H1 (cell line): ENCODE measurements around the gene ITPKB. TPM values are rescaled to one million over a fixed set of nuclear protein-coding genes. Genes with fewer than 3 reads are reported as not detected.

ENCODE experiments used
- BRCA1 ChIP-seq: IDR thresholded peaks from 2 replicates; pipeline ENCODE4 v1.6.1; 2012; ENCODE audit warnings: low read depth, low read length, improper control_type of control experiment
- CBX5 ChIP-seq: fragments of 300-800, 300-1000 bp; sonication (generic); IDR thresholded peaks from 2 replicates; pipeline ENCODE4 v1.7.1; 2016; ENCODE audit warnings: antibody characterized with exemption, low read length, low read depth
- SP1 ChIP-seq: IDR thresholded peaks from 2 replicates; pipeline ENCODE4 v1.6.1; 2011; ENCODE audit warnings: low read depth, low read length
- polyA plus RNA-seq, 7 experiments: library from polyadenylated mRNA; depleted of rRNA in 3 of 7; stranded (reverse) in 5 of 7; unstranded in 2 of 7; fragments of >200 nt in 5 of 7; fragments of 200-250 nt in 2 of 7; gene quantifications; 1 replicate in 5 of 7; 2 replicates in 1 of 7; 4 replicates in 1 of 7; pipeline versions ENCODE4 v1.2.1 to v1.2.3, GENCODE V29; 2011 to 2013; ENCODE audit warnings: missing spikeins in 2 of 7, mixed read lengths in 2 of 7
- total RNA-seq: library from RNA; stranded (reverse); fragmentation: NEBNext Ultra II Directional; extraction: Animal tissue kit (Norgen Biotek cat#: 25700); gene quantifications from 2 replicates; pipeline ENCODE4 v1.2.1, GENCODE V29; 2021
- TF ChIP-seq, protein P1 (sequence below): fragments of 300-600 bp; sonication (generic); IDR thresholded peaks from 2 replicates; pipeline ENCODE4 v1.7.1; 2012; ENCODE audit warnings: low read length, moderate library complexity, mild to moderate bottlenecking, inconsistent platforms; ENCODE audit not compliant: insufficient replicate concordance

The ITPKB gene
- total and polyA plus RNA-seq, 2 of the 8 experiments (the other 6 are each of a cell fraction or from before 2014, with no cell fraction given), result 1.7 to 4.8 TPM

DNA sequence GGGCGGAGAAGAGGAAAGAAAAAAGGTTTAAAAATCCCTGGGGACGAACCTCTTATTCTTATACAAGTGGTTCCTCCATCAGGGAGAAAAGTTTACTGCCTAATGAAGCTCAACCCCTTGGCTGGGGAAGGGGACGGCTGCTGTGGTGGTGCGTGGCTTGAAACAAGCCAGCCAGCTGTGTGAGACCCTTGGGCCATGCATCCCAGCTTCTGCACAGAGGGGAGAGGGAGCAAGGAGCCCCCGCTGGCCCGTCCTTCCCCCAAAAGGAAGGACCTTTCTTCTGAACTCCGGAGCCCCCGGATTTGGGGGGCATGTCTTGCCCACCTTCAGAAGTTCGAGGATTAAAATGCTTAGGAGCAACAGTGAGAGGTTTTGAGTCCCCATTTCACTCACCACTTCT is 123.2 kb downstream of the ITPKB start (continued):
- TF ChIP-seq, protein P1, sequence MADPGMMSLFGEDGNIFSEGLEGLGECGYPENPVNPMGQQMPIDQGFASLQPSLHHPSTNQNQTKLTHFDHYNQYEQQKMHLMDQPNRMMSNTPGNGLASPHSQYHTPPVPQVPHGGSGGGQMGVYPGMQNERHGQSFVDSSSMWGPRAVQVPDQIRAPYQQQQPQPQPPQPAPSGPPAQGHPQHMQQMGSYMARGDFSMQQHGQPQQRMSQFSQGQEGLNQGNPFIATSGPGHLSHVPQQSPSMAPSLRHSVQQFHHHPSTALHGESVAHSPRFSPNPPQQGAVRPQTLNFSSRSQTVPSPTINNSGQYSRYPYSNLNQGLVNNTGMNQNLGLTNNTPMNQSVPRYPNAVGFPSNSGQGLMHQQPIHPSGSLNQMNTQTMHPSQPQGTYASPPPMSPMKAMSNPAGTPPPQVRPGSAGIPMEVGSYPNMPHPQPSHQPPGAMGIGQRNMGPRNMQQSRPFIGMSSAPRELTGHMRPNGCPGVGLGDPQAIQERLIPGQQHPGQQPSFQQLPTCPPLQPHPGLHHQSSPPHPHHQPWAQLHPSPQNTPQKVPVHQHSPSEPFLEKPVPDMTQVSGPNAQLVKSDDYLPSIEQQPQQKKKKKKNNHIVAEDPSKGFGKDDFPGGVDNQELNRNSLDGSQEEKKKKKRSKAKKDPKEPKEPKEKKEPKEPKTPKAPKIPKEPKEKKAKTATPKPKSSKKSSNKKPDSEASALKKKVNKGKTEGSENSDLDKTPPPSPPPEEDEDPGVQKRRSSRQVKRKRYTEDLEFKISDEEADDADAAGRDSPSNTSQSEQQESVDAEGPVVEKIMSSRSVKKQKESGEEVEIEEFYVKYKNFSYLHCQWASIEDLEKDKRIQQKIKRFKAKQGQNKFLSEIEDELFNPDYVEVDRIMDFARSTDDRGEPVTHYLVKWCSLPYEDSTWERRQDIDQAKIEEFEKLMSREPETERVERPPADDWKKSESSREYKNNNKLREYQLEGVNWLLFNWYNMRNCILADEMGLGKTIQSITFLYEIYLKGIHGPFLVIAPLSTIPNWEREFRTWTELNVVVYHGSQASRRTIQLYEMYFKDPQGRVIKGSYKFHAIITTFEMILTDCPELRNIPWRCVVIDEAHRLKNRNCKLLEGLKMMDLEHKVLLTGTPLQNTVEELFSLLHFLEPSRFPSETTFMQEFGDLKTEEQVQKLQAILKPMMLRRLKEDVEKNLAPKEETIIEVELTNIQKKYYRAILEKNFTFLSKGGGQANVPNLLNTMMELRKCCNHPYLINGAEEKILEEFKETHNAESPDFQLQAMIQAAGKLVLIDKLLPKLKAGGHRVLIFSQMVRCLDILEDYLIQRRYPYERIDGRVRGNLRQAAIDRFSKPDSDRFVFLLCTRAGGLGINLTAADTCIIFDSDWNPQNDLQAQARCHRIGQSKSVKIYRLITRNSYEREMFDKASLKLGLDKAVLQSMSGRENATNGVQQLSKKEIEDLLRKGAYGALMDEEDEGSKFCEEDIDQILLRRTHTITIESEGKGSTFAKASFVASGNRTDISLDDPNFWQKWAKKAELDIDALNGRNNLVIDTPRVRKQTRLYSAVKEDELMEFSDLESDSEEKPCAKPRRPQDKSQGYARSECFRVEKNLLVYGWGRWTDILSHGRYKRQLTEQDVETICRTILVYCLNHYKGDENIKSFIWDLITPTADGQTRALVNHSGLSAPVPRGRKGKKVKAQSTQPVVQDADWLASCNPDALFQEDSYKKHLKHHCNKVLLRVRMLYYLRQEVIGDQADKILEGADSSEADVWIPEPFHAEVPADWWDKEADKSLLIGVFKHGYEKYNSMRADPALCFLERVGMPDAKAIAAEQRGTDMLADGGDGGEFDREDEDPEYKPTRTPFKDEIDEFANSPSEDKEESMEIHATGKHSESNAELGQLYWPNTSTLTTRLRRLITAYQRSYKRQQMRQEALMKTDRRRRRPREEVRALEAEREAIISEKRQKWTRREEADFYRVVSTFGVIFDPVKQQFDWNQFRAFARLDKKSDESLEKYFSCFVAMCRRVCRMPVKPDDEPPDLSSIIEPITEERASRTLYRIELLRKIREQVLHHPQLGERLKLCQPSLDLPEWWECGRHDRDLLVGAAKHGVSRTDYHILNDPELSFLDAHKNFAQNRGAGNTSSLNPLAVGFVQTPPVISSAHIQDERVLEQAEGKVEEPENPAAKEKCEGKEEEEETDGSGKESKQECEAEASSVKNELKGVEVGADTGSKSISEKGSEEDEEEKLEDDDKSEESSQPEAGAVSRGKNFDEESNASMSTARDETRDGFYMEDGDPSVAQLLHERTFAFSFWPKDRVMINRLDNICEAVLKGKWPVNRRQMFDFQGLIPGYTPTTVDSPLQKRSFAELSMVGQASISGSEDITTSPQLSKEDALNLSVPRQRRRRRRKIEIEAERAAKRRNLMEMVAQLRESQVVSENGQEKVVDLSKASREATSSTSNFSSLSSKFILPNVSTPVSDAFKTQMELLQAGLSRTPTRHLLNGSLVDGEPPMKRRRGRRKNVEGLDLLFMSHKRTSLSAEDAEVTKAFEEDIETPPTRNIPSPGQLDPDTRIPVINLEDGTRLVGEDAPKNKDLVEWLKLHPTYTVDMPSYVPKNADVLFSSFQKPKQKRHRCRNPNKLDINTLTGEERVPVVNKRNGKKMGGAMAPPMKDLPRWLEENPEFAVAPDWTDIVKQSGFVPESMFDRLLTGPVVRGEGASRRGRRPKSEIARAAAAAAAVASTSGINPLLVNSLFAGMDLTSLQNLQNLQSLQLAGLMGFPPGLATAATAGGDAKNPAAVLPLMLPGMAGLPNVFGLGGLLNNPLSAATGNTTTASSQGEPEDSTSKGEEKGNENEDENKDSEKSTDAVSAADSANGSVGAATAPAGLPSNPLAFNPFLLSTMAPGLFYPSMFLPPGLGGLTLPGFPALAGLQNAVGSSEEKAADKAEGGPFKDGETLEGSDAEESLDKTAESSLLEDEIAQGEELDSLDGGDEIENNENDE, result no peak
- no peak for TF ChIP-seq CBX5
- no peak for TF ChIP-seq SP1
- no peak for TF ChIP-seq BRCA1
